BE2C (cell line): ENCODE data around the gene DIPK1C.
A peak's percentile ranks its signal among the peaks of the same experiment; 100 is the strongest.

Source experiments
- DNase-seq: peaks from one replicate; pipeline ENCODE4 v3.0.0-alpha.2; 2020
- H3K27me3 ChIP-seq: fragments of 250-450 bp; sonication (Bioruptor Pico); 2 replicates; pipeline ENCODE4 v1.5.1; 2020; ENCODE audit warnings: mild to moderate bottlenecking
- H3K36me3 ChIP-seq: fragments of 250-450 bp; sonication (Bioruptor Pico); 2 replicates; pipeline ENCODE4 v1.5.1; 2020; ENCODE audit warnings: mild to moderate bottlenecking
- H3K4me1 ChIP-seq: fragments of 250-450 bp; sonication (Bioruptor Pico); 2 replicates; pipeline ENCODE4 v1.5.1; 2020
- H3K4me3 ChIP-seq: 2 replicates; pipeline ENCODE4 v1.5.1; 2011; ENCODE audit warnings: low read depth, low read length
- H3K9me3 ChIP-seq: fragments of 250-450 bp; sonication (Bioruptor Pico); 2 replicates; pipeline ENCODE4 v1.5.1; 2020
- TF ChIP-seq, protein P1 (sequence below): IDR thresholded peaks from 2 replicates; pipeline ENCODE4 v1.5.1; 2012; ENCODE audit warnings: mild to moderate bottlenecking, low read depth, low read length

Gene DIPK1C

DNA sequence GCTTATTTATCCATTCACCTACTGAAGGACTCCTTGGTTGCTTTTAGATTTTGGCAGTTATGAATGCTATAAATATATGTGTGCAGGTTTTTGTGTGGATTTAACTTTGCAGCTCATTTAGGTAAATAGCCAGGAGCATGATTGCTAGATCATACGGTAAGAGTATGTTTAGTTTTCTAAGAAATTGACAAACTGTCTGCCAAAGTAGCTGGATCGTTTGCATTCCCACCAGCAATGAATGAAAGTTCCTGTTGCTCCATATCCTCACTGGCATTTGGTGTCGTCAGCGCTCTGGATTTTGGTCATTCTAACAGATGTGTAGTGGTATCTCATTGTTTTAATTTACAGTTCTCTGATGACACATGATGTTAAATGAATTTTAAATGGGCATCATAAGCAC, 8.7 kb upstream of the DIPK1C start:
- peaks cover 2% of the 10 kb centered on the region for H3K27me3 ChIP-seq
- no peaks in the 10 kb centered on the region for H3K36me3 ChIP-seq
- no peaks in the 10 kb centered on the region for H3K4me1 ChIP-seq
- DNase-seq, result no peak
- no peak overlapping the region for H3K4me3 ChIP-seq
- TF ChIP-seq, protein P1, sequence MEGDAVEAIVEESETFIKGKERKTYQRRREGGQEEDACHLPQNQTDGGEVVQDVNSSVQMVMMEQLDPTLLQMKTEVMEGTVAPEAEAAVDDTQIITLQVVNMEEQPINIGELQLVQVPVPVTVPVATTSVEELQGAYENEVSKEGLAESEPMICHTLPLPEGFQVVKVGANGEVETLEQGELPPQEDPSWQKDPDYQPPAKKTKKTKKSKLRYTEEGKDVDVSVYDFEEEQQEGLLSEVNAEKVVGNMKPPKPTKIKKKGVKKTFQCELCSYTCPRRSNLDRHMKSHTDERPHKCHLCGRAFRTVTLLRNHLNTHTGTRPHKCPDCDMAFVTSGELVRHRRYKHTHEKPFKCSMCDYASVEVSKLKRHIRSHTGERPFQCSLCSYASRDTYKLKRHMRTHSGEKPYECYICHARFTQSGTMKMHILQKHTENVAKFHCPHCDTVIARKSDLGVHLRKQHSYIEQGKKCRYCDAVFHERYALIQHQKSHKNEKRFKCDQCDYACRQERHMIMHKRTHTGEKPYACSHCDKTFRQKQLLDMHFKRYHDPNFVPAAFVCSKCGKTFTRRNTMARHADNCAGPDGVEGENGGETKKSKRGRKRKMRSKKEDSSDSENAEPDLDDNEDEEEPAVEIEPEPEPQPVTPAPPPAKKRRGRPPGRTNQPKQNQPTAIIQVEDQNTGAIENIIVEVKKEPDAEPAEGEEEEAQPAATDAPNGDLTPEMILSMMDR, result no peak
- H3K9me3 ChIP-seq, result no peaks in the 10 kb centered on the region

DNA sequence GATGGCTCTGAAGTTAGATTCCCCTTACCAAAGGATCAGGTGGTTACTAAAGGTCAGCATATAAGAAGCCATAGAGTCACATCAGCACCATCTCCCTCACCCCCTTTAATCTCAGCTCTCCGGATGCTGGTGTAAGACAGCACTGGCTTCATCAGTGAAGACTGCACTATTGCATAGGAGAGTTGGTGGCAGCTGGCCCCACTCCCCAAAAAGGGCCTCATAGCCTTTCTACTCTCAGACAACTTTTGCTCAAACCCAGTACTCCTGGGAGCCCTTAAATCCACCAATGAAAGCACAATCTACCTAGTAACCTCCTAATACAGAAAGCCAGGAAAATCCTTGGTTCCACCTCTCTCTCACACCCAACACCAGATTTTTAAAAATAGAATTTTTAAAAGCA, 6.9 kb upstream of the DIPK1C start:
- no peaks in the 10 kb centered on the region for H3K9me3 ChIP-seq
- H3K36me3 ChIP-seq, result no peaks in the 10 kb centered on the region
- peaks cover 17% of the 10 kb centered on the region for H3K27me3 ChIP-seq
- TF ChIP-seq, protein P1, result no peak
- H3K4me3 ChIP-seq, result no peak overlapping the region
- no peaks in the 10 kb centered on the region for H3K4me1 ChIP-seq
- DNase-seq, result no peak

DNA sequence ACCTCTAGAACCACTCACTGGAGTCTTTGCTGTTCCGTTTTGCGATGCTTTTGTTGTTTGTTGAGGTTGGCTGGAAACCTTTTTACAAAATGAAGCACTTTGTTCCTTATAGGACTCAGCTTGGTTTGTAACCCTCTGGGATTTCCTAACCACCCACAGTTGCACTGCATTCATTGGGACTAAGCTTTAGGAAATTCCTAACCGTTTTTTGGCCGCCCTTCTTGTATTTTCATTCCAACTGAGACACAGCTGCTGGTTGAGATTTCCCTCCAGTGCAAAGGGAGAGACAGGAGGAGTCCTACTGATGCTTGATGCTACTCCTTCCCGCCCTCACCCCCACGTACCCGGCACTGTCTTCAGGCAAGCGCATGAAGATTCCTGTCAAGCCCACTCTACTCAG, 6.1 kb upstream of the DIPK1C start:
- peaks cover 24% of the 10 kb centered on the region for H3K27me3 ChIP-seq
- TF ChIP-seq, protein P1, result no peak
- H3K9me3 ChIP-seq, result no peaks in the 10 kb centered on the region
- DNase-seq, result no peak
- H3K4me1 ChIP-seq, result no peaks in the 10 kb centered on the region
- no peak overlapping the region for H3K4me3 ChIP-seq
- no peaks in the 10 kb centered on the region for H3K36me3 ChIP-seq

DNA sequence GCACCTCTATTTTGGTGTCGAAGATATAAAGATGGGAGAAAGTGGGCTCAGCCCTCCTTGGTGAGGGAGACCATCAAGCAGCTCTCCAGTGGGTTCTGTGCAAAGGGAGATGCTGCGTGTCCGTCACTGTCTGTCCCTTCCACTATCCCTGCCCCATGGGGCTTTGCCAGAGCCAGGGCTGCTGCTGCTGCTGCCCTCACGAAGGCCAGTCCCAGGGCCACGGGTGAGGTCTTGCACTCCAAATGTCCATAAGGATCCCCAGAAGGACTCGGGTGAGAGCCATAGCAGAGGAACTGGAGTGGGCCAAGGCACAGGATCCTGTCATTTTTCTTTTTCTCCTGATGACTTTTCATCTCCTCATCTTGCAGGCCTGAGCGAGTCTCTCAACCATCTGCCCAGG, 3.7 kb upstream of the DIPK1C start:
- TF ChIP-seq, protein P1, result no peak
- Histone ChIP-seq H3K27me3 (peaks cover 48% of the 10 kb centered on the region), H3K4me1 (no peaks in the 10 kb centered on the region), H3K36me3 (no peaks in the 10 kb centered on the region), H3K9me3 (no peaks in the 10 kb centered on the region), H3K4me3 (no peak overlapping the region)
- DNase-seq, result no peak

DNA sequence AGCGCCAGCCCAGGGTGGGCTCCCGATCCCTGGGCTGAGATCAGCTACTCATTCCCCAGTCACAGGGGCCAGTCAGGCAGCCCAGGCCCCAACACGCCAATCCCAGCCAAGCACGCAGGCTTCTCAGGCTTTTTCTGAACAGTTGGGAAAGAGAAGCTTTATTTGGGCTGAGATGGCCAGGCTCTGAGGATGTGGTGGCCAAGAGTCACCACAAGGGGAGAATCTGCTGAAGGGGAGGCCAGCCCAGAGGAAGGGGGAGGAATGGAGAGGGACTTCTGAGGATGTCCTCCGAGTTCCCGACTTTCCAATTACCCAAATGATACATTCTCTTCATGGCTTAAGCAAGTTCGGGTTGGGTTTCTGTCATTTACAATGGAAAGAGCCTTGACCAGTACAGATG, 2.8 kb upstream of the DIPK1C start:
- Histone ChIP-seq H3K36me3 (no peaks in the 10 kb centered on the region), H3K27me3 (peaks cover 56% of the 10 kb centered on the region), H3K9me3 (no peaks in the 10 kb centered on the region), H3K4me3 (no peak overlapping the region), H3K4me1 (no peaks in the 10 kb centered on the region)
- no peak for DNase-seq
- TF ChIP-seq, protein P1, result peak; percentile 31; the same call in 1 of the 2 replicates

DNA sequence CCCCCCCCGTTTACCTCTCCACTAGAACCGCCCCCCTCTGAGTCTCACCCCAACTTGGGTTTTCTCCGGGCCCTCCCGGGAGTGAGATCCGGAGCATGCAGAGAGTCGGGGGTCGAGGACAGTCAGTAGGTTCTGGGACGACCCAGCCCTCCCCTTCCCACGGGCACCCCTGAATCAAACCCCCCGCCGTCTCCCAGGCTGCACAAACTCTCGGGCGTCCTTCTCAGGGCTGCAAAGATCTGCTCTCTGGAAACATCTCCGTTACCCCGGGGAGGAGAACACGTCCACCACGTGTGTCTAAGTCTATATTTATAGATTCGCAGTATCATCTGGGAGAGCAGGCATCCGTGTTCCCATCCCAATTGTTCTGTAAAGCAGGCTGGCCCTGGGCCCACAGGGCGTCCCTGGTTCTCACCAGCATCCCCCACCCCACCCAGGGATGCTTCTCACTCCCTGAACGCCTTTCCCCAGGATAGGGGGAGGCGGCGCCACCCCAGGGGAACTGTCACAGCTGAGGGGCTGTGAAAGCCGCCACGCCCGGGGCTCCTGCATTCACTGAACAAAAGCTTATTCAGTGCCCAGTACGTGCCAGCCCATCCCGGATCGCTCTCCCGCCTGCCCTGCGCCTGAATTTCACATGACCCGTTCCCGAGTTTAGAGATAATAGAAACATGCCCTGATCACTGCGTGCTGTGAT, 765 bp upstream of the DIPK1C start:
- Histone ChIP-seq H3K27me3 (peaks cover 66% of the 10 kb centered on the region), H3K4me3 (no peak overlapping the region)

More for the DNA sequence above, 765 bp upstream of the DIPK1C start:
- no peaks in the 10 kb centered on the region for H3K36me3 ChIP-seq
- no peak for DNase-seq
- TF ChIP-seq, protein P1, result no peak
- H3K9me3 ChIP-seq, result no peaks in the 10 kb centered on the region
- no peaks in the 10 kb centered on the region for H3K4me1 ChIP-seq
